GM19468 (cell line): ENCODE results near the gene MCF2L.
"Not testable (repeated sequence)": the region's sequence is repeated elsewhere in the genome, so short reads cannot be mapped to it uniquely, and the experiment has no call there.

Experiments used
- ATAC-seq: cut with Tn5 transposase; IDR thresholded peaks from one replicate; pipeline ENCODE4 v1.9.1; 2021; ENCODE audit warnings: mild to moderate bottlenecking, moderate library complexity, moderate number of reproducible peaks; ENCODE audit not compliant: unreplicated experiment; ENCODE audit errors: extremely low read depth

The MCF2L gene, protein sequence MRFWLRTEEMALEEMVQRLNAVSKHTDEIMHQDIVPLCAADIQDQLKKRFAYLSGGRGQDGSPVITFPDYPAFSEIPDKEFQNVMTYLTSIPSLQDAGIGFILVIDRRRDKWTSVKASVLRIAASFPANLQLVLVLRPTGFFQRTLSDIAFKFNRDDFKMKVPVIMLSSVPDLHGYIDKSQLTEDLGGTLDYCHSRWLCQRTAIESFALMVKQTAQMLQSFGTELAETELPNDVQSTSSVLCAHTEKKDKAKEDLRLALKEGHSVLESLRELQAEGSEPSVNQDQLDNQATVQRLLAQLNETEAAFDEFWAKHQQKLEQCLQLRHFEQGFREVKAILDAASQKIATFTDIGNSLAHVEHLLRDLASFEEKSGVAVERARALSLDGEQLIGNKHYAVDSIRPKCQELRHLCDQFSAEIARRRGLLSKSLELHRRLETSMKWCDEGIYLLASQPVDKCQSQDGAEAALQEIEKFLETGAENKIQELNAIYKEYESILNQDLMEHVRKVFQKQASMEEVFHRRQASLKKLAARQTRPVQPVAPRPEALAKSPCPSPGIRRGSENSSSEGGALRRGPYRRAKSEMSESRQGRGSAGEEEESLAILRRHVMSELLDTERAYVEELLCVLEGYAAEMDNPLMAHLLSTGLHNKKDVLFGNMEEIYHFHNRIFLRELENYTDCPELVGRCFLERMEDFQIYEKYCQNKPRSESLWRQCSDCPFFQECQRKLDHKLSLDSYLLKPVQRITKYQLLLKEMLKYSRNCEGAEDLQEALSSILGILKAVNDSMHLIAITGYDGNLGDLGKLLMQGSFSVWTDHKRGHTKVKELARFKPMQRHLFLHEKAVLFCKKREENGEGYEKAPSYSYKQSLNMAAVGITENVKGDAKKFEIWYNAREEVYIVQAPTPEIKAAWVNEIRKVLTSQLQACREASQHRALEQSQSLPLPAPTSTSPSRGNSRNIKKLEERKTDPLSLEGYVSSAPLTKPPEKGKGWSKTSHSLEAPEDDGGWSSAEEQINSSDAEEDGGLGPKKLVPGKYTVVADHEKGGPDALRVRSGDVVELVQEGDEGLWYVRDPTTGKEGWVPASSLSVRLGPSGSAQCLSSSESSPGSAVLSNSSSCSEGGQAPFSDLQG

DNA sequence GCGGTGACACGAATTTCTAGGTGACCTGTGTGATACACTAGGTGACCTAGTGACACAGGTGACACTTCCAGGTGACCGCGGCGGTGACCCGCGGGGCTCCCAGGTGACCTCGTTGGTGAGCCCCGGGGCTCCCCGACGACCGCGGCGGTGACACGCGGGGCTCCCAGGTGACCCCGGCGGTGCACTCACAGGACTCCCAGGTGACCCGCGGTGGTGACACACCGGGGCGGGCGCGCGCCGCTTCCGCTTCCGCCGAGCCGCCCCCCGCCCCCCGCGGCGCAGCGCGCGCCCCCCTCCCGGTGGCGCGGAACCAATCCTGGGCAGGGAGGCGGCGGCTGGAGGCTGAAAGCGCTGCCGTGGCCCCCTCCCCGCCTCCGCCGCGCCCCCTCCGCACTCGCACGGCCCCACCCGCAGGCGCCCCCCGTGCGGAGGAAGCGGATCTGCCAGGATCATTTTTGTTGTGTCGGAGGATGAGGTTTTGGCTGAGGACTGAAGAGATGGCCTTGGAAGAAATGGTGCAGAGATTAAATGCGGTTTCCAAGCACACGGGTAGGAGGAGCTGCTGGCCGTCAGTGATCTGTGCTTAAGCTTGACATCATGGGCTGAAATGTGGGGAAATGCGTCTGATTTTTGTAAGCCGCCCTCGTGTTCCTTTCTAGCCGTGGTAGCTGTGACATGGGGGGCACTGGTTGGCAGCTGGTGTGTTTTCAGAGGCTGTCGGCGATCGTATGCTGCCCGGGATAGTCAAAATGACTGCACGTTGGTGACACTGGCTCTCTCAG, at the start of gene MCF2L:
Gene MCF2L (plus strand): TSS at position 305 of the 782 bp plus-strand sequence. CDS start 166 bp downstream, at position 471.
- ATAC-seq, result no peak

GRCh38 chr13:112923962-112924361, 45.1 kb upstream of the MCF2L start:
- no peak for ATAC-seq

- ATAC-seq, result no peak
These were observed 44.6 kb upstream of the MCF2L start for GRCh38 chr13:112924365-112924764.

- no peak for ATAC-seq
These were observed 43.0 kb upstream of the MCF2L start for GRCh38 chr13:112926003-112926402.

GRCh38 chr13:112926993-112927392, 42.0 kb upstream of the MCF2L start:
- no peak for ATAC-seq

DNA sequence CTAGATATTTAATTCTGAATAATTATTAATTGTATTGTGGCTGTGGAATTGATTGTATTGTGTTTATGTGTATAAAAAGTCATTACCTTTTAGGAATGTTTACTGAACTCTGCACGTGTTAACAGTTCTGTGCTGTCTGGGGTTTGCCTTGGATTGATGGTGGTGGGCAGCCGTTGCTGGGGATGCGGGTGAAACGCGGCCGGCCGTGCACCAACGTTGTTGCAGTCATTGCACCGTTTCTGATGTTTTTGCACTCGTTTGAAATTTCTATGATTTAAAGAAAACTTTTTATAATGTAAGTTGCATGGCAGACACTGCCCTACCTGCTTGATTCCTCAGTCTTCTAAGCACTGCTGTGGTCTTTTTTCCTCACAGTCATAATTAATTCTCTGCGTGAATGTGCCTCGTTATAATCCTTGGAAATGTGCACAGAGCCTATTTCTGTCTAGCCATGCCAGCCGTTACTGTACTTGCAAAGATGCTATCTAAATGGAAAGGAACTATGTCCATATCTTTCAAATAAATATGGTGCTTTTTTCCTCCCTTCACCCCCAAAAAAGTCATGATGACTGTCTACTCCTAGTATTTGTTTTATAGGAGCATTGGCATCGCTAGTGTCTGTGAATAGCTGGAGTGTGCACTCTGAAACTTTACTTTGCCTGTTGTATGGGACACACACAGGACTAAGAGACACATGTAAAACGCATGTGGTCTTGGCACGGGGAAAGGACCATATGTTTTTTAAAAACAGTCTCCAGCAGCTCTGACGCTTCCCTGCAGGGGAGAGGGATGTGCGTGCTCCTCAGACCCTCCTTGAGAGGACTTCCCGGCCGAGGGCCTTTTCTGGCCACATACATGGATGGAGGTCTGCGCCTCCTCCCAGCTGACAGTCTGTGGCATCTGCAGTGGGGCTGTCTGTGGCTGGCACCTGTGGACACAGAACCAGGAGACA, 40.7 kb upstream of the MCF2L start:
- no peak for ATAC-seq

DNA sequence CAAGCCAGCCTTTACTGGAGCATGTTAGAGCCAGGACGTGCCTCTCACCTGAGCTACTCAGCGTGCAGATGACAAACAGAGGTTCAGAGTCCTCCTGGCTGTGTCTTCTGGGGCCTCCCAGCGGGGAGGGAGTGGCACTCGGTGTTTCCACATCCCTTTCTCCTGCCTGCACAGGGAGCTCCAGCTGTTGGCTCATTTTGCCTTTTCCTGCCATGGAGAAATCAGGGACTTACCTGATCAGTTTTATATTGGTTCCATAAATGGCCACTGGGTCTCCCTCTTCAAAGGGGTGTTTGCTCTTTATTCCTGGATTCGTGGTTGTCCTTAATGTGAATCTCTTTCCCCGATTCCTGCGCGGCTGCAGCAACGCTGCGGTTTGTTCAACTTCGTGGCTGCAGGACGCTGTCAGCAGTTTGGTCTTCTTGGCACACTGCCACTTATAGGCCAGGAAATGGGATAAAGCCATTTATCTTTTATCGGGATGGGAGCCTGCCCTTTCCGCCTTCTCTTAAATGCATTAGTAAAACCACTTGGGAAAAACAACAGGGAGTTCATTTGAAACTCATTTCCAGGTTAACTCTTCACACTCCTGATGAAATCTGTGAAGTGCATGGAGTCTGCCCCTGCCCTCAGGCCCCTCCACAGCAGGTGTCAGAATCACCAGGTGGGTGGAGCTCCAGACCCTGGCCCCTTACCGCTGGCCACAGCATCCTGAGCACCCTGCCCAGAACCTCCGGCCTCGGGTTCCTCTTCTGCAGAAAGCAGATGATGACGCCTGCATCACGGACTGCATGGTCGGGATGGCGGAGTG, 39.8 kb upstream of the MCF2L start:
- ATAC-seq, result no peak

GRCh38 chr13:112929783-112930055, 39.3 kb upstream of the MCF2L start:
- no peak for ATAC-seq

GRCh38 chr13:112930192-112930591, 38.8 kb upstream of the MCF2L start:
- no peak for ATAC-seq

- ATAC-seq, result no peak
These were observed 37.7 kb upstream of the MCF2L start for GRCh38 chr13:112931028-112931934.

DNA sequence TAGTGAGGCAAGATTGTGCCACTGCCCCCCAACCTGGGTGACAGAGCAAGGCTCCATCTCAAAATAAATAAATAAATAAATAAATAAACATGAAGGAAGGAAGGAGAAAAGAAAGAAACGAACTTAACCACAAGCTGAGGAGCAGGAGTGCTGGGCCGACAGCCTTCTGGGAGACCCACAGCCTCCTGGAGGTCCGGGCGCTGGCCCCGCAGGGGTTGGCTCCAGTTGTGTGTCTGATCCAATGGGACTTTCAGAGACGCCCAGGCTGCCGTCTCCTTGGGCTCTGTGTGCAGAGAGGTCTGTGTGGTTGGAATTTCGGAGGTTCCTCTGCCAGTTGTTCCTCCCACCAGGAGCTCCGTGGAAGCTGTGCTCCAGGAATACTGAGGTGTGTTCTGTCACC, 36.0 kb upstream of the MCF2L start:
- no peak for ATAC-seq

DNA sequence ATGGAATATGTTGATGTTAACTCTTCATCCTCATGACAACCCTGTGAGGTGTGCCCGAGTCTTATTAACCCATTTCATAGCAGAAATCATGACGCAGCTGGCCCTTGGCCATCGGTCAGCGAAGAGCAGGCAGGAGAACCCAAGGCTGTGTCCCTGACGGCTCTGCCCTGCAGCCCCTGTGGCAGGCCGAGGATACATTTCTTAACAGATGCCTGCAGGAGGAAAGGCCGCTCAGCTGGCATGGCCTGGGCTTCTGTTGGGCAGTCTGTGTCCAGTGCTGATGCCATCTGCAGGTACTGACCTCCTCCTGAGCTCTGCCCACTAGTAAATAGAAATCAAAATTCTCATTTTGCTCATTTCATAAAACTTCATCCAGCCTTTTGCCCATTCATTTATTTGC, 35.4 kb upstream of the MCF2L start:
- ATAC-seq, result no peak

DNA sequence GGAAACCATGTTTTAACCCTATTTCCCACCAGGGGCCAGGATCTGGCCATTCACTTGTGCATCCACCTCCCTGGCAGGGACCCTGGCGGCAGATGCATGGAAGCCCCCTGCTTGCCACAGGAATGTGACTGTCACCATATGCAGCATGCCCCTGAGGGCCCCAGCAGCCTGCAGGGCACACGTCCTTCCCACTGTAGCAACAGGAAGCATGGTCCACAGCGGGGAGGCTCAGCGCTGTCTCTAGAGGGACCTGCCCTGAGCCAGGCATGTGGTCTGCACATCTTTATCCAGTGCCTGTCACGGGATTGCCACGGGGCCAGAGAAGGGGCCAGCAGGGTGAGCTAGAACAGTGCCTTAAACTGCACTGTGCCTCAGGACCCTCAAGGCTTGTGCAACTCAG, 34.9 kb upstream of the MCF2L start:
- ATAC-seq, result no peak

- no peak for ATAC-seq
These were observed 30.3 kb upstream of the MCF2L start for GRCh38 chr13:112938680-112939079.

DNA sequence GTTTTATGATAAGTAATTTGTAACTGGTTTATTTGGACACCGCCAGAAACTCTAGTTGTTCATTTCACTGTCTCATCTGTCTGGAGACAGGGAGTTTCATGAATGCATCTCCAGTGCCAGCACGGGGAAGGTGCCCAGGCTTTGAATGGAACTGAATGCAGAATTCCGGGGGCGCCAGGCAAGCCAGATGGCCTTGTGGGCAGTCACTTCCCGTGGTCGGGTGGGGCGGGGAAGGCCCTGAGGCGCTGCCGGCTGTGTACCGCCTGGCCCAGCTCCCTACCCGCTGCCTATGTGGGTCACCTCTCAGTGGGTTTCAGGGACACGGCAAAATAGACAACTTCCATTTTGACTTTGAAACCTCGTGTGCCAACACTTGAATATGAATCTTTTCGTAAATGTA, 28.8 kb upstream of the MCF2L start:
- no peak for ATAC-seq

DNA sequence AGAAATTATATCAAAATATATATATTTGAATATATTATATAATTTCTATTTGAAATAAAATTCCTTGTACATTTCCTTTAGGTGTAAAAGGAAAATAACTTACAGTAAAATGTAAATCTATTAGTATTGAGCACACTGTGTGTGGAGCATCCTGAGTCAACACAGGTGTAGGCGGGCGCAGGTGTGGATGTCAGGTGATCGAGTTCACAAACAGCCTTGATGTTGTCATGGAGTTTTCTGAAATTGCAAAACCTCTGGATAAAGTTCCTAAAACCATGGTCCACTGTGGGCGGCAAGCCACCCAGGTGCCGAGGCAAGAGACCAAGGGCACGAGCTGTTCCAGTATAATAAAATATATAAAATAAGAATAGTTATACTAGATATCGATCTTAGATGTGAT, 27.7 kb upstream of the MCF2L start:
- no peak for ATAC-seq

GRCh38 chr13:112941765-112942164, 27.2 kb upstream of the MCF2L start:
- not testable (repeated sequence) for ATAC-seq
